Lower lobe of right lung (tissue), 2 donors: Measurements from ENCODE around the gene ARSA. TPM values are rescaled to one million over a fixed set of nuclear protein-coding genes. Genes with fewer than 3 reads are reported as not detected.

Experiments used
- ATAC-seq, 2 donors: fragments of 200-7000 bp; cut with Tn5 transposase; one replicate each; pipeline ENCODE4 v1.9.1; 2020 to 2022; ENCODE audit warnings: mild to moderate bottlenecking in 2 of 2, moderate library complexity in 2 of 2
- DNase-seq: peaks from one replicate; pipeline ENCODE4 v3.0.0-alpha.2; 2020
- H3K27ac ChIP-seq: fragments of 200-600 bp; one replicate; pipeline ENCODE4 v1.8.0; 2022
- H3K27me3 ChIP-seq: fragments of 200-600 bp; one replicate; pipeline ENCODE4 v1.8.0; 2022; ENCODE audit warnings: low read depth
- H3K36me3 ChIP-seq: fragments of 200-600 bp; one replicate; pipeline ENCODE4 v1.8.0; 2022; ENCODE audit warnings: mild to moderate bottlenecking
- H3K4me1 ChIP-seq: fragments of 200-600 bp; one replicate; pipeline ENCODE4 v1.8.0; 2022
- H3K4me3 ChIP-seq: fragments of 200-600 bp; one replicate; pipeline ENCODE4 v1.8.0; 2022; ENCODE audit warnings: mild to moderate bottlenecking
- H3K9me3 ChIP-seq: fragments of 200-600 bp; one replicate; pipeline ENCODE4 v1.8.0; 2022
- CTCF ChIP-seq: fragments of 200-600 bp; IDR thresholded peaks from one replicate; pipeline ENCODE4 v1.8.0; 2022; ENCODE audit warnings: antibody characterized with exemption, mild to moderate bottlenecking
- intact Hi-C: fragments of 100-400 bp; cut with DNase I; formaldehyde crosslinking; loops from one replicate; pipeline ENCODE4 v1.11.0; 2022
- total RNA-seq: library from RNA; stranded (reverse); fragmentation: NEBNext Ultra II Directional; extraction: Animal tissue kit (Norgen Biotek cat#: 25700); gene quantifications from one replicate; pipeline ENCODE4 v1.2.1, GENCODE V29; 2021
- donor health status: DM: no; HTN: yes; CAD: no; lungs with severe emphysema.

ARSA gene
- total RNA-seq, 1 donor from 2014 or later, result 53.5 TPM

- TF ChIP-seq CTCF, result no peak
- Histone ChIP-seq H3K27me3 (peaks cover 70% of the 10 kb centered on the region), H3K27ac (no peak overlapping the region), H3K4me3 (no peak overlapping the region), H3K36me3 (no peaks in the 10 kb centered on the region), H3K9me3 (no peaks in the 10 kb centered on the region), H3K4me1 (no peaks in the 10 kb centered on the region)
- intact Hi-C loops, result no loop called here
- ATAC-seq (no peak), DNase-seq (no peak)
Observed at GRCh38 chr22:50602338-50602700, 25.6 kb downstream of the ARSA start.

DNA sequence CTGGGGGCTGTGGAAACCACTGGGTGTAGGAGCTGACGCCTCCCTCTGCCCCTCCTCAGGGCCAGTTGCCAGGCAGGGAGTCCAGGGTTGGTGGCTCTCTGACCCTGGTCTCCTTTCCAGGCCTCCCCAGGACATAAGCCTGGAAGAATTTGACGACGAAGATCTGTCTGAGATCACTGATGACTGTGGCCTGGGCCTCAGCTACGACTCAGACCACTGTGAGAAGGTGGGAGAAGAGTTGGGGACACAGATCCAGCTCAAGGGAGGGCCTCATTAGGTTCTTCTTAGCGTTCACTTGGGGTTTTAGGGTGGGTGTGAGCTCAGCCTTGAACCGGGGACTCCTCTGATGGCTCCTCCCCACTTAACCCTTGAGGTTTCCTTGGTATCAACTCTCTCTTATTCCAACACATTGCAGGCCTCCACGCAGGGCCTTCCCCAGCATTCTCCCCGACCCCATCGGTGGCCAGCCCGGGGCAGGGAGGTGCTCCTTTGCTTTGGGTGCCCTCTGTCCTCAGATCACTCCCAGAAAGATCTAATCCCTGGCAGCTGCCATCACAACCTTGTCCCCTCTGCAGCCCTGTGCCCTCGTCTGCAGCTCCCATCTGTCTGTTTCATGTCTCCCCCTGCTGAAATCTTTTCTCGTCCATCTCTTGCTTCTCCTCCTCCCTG is 26.1 kb downstream of the ARSA start:
- H3K4me3 ChIP-seq, result no peak overlapping the region
- no peak for DNase-seq

GRCh38 chr22:50600967-50601668 is 26.8 kb downstream of the ARSA start:
- intact Hi-C loops, result no loop called here
- Histone ChIP-seq H3K36me3 (no peaks in the 10 kb centered on the region), H3K27me3 (peaks cover 70% of the 10 kb centered on the region), H3K9me3 (no peaks in the 10 kb centered on the region), H3K27ac (no peak overlapping the region), H3K4me3 (peak overlapping the region; percentile 23), H3K4me1 (no peaks in the 10 kb centered on the region)
- ATAC-seq (peak in 1 of 2 donors; percentile 5), DNase-seq (no peak)
- TF ChIP-seq CTCF, result no peak

More for the DNA sequence above, 26.1 kb downstream of the ARSA start:
- no peak overlapping the region for H3K27ac ChIP-seq
- no peaks in the 10 kb centered on the region for H3K9me3 ChIP-seq
- no peaks in the 10 kb centered on the region for H3K4me1 ChIP-seq
- peaks cover 70% of the 10 kb centered on the region for H3K27me3 ChIP-seq
- intact Hi-C loops, result no loop called here
- no peak for TF ChIP-seq CTCF
- no peak for ATAC-seq
- H3K36me3 ChIP-seq, result no peaks in the 10 kb centered on the region

GRCh38 chr22:50600538-50600937 is 27.4 kb downstream of the ARSA start, which contains the start of gene MAPK8IP2:
Gene MAPK8IP2, plus strand, starts transcription at chr22:50600793. Its CDS starts 26 bp downstream, at chr22:50600819.
- Histone ChIP-seq H3K9me3 (no peaks in the 10 kb centered on the region), H3K27me3 (peaks cover 64% of the 10 kb centered on the region), H3K27ac (no peak within 1 kb of the TSS), H3K4me1 (no peaks in the 10 kb centered on the region), H3K4me3 (peak within 1 kb of the TSS; percentile 39), H3K36me3 (no peaks in the 10 kb centered on the region)
- intact Hi-C loops, result no loop called here
- TF ChIP-seq CTCF, result no peak
- ATAC-seq, result peak; percentile 42 to 67
- DNase-seq, result no peak

DNA sequence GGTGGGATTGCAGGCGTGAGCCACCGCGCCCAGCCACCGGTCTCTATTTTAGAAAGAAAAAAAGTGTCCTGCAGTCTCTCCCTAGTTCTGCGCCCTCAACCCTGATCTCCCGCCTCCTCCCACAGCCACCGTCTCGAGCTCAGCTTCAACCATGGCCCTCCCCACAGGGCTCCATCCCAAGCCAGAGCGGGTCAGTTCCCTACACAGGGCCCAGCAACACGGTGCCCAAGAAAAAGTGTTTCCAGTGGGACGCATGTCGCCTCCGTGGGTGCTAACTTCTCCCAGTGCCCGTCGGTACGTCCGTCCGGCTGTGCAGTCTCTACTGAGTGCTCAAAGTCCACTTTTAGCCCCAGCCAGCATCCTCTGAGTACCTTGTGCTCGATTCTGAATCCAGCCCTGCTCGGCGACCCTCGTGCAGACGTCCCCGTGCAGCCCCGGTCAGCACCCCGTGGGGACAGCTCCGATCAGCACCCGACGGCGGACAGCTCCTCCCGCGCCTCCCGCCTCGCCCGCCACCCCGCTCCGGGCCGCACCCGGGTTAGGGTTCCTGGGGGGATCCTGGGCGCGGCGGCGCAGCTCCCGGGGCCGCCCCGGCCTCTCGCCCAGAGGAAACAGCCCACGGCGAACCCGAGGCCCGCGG is 28.0 kb downstream of the ARSA start:
- H3K27me3 ChIP-seq, result peaks cover 58% of the 10 kb centered on the region
- intact Hi-C loops, result no loop called here
- peak overlapping the region; percentile 39 for H3K4me3 ChIP-seq
- no peaks in the 10 kb centered on the region for H3K9me3 ChIP-seq
- no peak for TF ChIP-seq CTCF
- H3K36me3 ChIP-seq, result no peaks in the 10 kb centered on the region
- peak; percentile 87 for ATAC-seq
- DNase-seq, result no peak
- no peaks in the 10 kb centered on the region for H3K4me1 ChIP-seq
- H3K27ac ChIP-seq, result no peak overlapping the region
